PC-9 (cell line): ENCODE data around the gene DCP2. TPM values are rescaled to one million over a fixed set of nuclear protein-coding genes. Genes with fewer than 3 reads are reported as not detected.

ENCODE experiments used
- BruUV-seq: library from RNA; stranded (reverse); fragments of 400-500 nt; replicated peaks from 2 replicates; lab custom pipeline; 2021; lab: Mats Ljungman, UMichigan
- CTCF ChIA-PET: fragments of 300-600 bp; sonication (Branson Sonifier 250); formaldehyde crosslinking; loops from one replicate; lab custom pipeline; 2022; ENCODE audit warnings: antibody characterized with exemption; lab: Charles Lee
- POLR2A ChIA-PET: fragments of 300-600 bp; sonication (Branson Sonifier 250); formaldehyde crosslinking; loops from one replicate; lab custom pipeline; 2022; ENCODE audit warnings: antibody characterized with exemption; ENCODE audit not compliant: unreplicated experiment; lab: Charles Lee
- DNase-seq, 2 experiments: peaks; one replicate each; pipeline versions ENCODE4 v3.0.0 to v3.0.0-alpha.2; 2015 to 2022; ENCODE audit warnings: mixed read lengths in 1 of 2
- H2AFZ ChIP-seq: fragments of 200-600 bp; sonication (generic); 2 replicates; pipeline ENCODE4 v1.8.1; 2017; ENCODE audit warnings: antibody characterized with exemption
- H3F3A ChIP-seq: fragments of 200-600 bp; sonication (generic); 2 replicates; pipeline ENCODE4 v1.8.1; 2017; ENCODE audit warnings: antibody characterized with exemption, mild to moderate bottlenecking, low read depth; ENCODE audit not compliant: insufficient read depth
- H3K27ac ChIP-seq: fragments of 200-600 bp; sonication (generic); 2 replicates; pipeline ENCODE4 v1.6.1; 2016; ENCODE audit warnings: mixed run types
- H3K27me3 ChIP-seq: fragments of 200-600 bp; sonication (generic); 2 replicates; pipeline ENCODE4 v1.6.1; 2016; ENCODE audit warnings: low read depth, mixed run types; ENCODE audit not compliant: insufficient read depth
- H3K36me3 ChIP-seq: fragments of 200-600 bp; sonication (generic); 2 replicates; pipeline ENCODE4 v1.6.1; 2016; ENCODE audit warnings: low read depth, mixed run types
- H3K4me1 ChIP-seq: fragments of 200-600 bp; sonication (generic); replicated peaks from 2 replicates; pipeline ENCODE4 v1.6.1; 2016; ENCODE audit warnings: mixed run types; ENCODE audit not compliant: insufficient read depth
- H3K4me2 ChIP-seq: fragments of 200-600 bp; sonication (generic); 2 replicates; pipeline ENCODE4 v1.6.1; 2017; ENCODE audit warnings: mixed run types
- H3K4me3 ChIP-seq: fragments of 200-600 bp; sonication (generic); 2 replicates; pipeline ENCODE4 v1.6.1; 2016; ENCODE audit warnings: mixed run types
- H3K79me2 ChIP-seq: fragments of 200-600 bp; sonication (generic); 2 replicates; pipeline ENCODE4 v1.6.1; 2017; ENCODE audit warnings: low read depth, mixed run types
- H3K9me2 ChIP-seq: fragments of 200-600 bp; sonication (generic); 2 replicates; pipeline ENCODE4 v1.8.1; 2017; ENCODE audit warnings: mild to moderate bottlenecking; ENCODE audit not compliant: insufficient read depth
- H3K9me3 ChIP-seq: fragments of 200-600 bp; sonication (generic); 2 replicates; pipeline ENCODE4 v1.8.1; 2016; ENCODE audit warnings: low read depth; ENCODE audit not compliant: insufficient read depth
- H4K20me1 ChIP-seq: fragments of 200-600 bp; sonication (generic); 2 replicates; pipeline ENCODE4 v1.8.1; 2017; ENCODE audit not compliant: insufficient read depth
- CTCF ChIP-seq: fragments of 200-600 bp; sonication (generic); conservative IDR thresholded peaks from 2 replicates; pipeline ENCODE4 v1.6.1; 2017; ENCODE audit warnings: mixed run types, antibody characterized with exemption, mild to moderate bottlenecking, moderate library complexity
- EZH2 ChIP-seq: fragments of 200-600 bp; sonication (generic); IDR thresholded peaks from 2 replicates; pipeline ENCODE4 v1.8.0; 2017; ENCODE audit warnings: antibody characterized with exemption, low read depth
- intact Hi-C: fragments of 100-400 bp; cut with micrococcal nuclease; formaldehyde crosslinking; loops from one replicate; pipeline ENCODE4 v1.10.0; 2022; ENCODE audit not compliant: unreplicated experiment
- total RNA-seq: library from RNA; stranded (reverse); gene quantifications from 2 replicates; pipeline ENCODE4 v1.2.3, GENCODE V29; 2021

DCP2 gene
- total RNA-seq, 1 experiment from 2014 or later, result 45.6 TPM

DNA sequence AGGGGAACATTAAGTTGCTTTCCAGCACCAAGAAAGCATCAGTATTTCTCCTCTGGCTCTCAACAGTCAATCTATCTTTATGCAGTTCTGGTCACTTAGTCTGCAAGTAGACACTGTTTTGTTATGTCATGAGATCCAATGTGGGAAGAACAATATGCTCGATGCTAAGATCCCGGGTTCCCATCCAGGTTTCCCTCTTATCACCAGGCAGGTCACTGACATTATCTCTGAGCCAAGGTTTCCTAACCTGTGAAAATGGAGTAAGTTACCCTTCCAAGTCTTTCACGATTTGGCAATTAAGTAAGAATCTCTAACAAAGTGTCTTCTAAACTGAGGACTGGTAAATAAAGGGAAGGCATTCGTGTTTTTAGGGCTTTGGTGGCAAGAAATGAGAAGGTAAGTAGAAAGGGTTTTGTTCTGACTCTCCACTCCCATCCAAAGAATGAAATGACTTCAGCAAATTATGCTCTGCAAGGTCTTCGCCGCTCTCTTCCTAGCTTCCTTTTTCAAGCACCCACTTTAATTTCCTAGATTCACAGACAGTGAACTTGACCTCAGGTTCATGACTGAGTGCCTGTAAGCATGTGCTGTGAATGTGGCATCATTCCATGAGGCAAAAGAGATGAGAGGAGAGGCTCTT, 86.4 kb downstream of the DCP2 start:
- TF ChIP-seq CTCF (no peak), EZH2 (no peak)
- Histone ChIP-seq H3K36me3 (no peaks in the 10 kb centered on the region), H4K20me1 (no peaks in the 10 kb centered on the region), H3K27ac (no peak overlapping the region), H3K4me1 (no peaks in the 10 kb centered on the region), H3K9me3 (no peaks in the 10 kb centered on the region), H3K79me2 (no peaks in the 10 kb centered on the region), H3K27me3 (no peaks in the 10 kb centered on the region), H3K4me2 (no peak overlapping the region), H3K4me3 (no peak overlapping the region), H3F3A (no peaks in the 10 kb centered on the region), H2AFZ (no peak overlapping the region), H3K9me2 (no peaks in the 10 kb centered on the region)
- intact Hi-C loops, result no loop called here
- CTCF ChIA-PET, result no interaction called here
- POLR2A ChIA-PET, result interaction anchor here (0.6 kb wide), 1 partner anchor 474 kb away, joined by 4 read pairs; no protein-coding TSS in a partner anchor
- no peak for DNase-seq
- BruUV-seq, result no TSS peak

- Histone ChIP-seq H3K9me2 (no peaks in the 10 kb centered on the region), H3K4me3 (no peak overlapping the region), H3K27me3 (no peaks in the 10 kb centered on the region), H3K4me2 (no peak overlapping the region), H3K27ac (no peak overlapping the region), H3K9me3 (no peaks in the 10 kb centered on the region), H4K20me1 (no peaks in the 10 kb centered on the region), H2AFZ (no peak overlapping the region), H3K4me1 (no peaks in the 10 kb centered on the region), H3F3A (no peaks in the 10 kb centered on the region), H3K79me2 (no peaks in the 10 kb centered on the region), H3K36me3 (no peaks in the 10 kb centered on the region)
- TF ChIP-seq CTCF (no peak), EZH2 (no peak)
- no TSS peak for BruUV-seq
- ChIA-PET CTCF (no interaction called here), POLR2A (no interaction called here)
- intact Hi-C loops, result no loop called here
- no peak for DNase-seq
These were observed 87.3 kb downstream of the DCP2 start for GRCh38 chr5:113063927-113064326.

- POLR2A ChIA-PET, result no interaction called here
- intact Hi-C loops, result no loop called here
These were observed 88.2 kb downstream of the DCP2 start for GRCh38 chr5:113064806-113065205.

More at GRCh38 chr5:113064806-113065205, 88.2 kb downstream of the DCP2 start:
- Histone ChIP-seq H3K9me3 (no peaks in the 10 kb centered on the region), H3K27ac (no peak overlapping the region), H3K36me3 (no peaks in the 10 kb centered on the region), H3F3A (no peaks in the 10 kb centered on the region), H2AFZ (no peak overlapping the region), H3K79me2 (no peaks in the 10 kb centered on the region), H4K20me1 (no peaks in the 10 kb centered on the region), H3K4me1 (no peaks in the 10 kb centered on the region), H3K9me2 (no peaks in the 10 kb centered on the region), H3K4me3 (no peak overlapping the region), H3K4me2 (no peak overlapping the region), H3K27me3 (no peaks in the 10 kb centered on the region)
- BruUV-seq, result no TSS peak
- CTCF ChIA-PET, result no interaction called here
- TF ChIP-seq CTCF, result no peak
- TF ChIP-seq EZH2, result no peak
- DNase-seq, result no peak
